Testis (tissue), 3 donors: ENCODE measurements around the gene TCTA. TPM values are rescaled to one million over a fixed set of nuclear protein-coding genes. Genes with fewer than 3 reads are reported as not detected.

Source experiments
- DNase-seq: peaks from one replicate; pipeline ENCODE4 v3.0.0-alpha.2; 2019
- H3K27ac ChIP-seq, 2 donors: fragments of 200-600 bp; sonication (generic); one replicate each; pipeline ENCODE4 v1.5.1; 2019
- H3K27me3 ChIP-seq: fragments of 200-600 bp; sonication (generic); one replicate; pipeline ENCODE4 v1.5.1; 2019
- H3K36me3 ChIP-seq: fragments of 200-600 bp; sonication (generic); one replicate; pipeline ENCODE4 v1.5.1; 2017; ENCODE audit warnings: low read depth; ENCODE audit errors: missing control alignments
- H3K4me1 ChIP-seq: fragments of 200-600 bp; sonication (generic); one replicate; pipeline ENCODE4 v1.5.1; 2019
- H3K4me3 ChIP-seq, 2 donors: fragments of 200-600 bp; sonication (generic); one replicate each; pipeline ENCODE4 v1.5.1; 2017 to 2019
- H3K9me3 ChIP-seq: fragments of 200-600 bp; sonication (generic); one replicate; pipeline ENCODE4 v1.5.1; 2017
- POLR2A ChIP-seq: fragments of 450-650 bp; IDR thresholded peaks from one replicate; pipeline ENCODE4 v1.6.1; 2017; ENCODE audit warnings: antibody characterized with exemption, mild to moderate bottlenecking, moderate library complexity
- WGBS, 2 donors: methylation state at CpG; one replicate each; pipeline ENCODE4 v1.1.5; 2018; 5-methylcytosine and 5-hydroxymethylcytosine counted together
- intact Hi-C: fragments of 100-400 bp; cut with DNase I; formaldehyde crosslinking; loops from one replicate; pipeline ENCODE4 v1.15.1; 2023; ENCODE audit warnings: low total_unique reads
- polyA plus RNA-seq: library from polyadenylated mRNA; stranded (reverse); fragments of 350-450 nt; fragmentation: Illumina TruSeq; extraction: RNeasy Lipid Tissue Mini Kit (QIAGEN cat#74804); gene quantifications from one replicate; pipeline ENCODE4 v1.2.3, GENCODE V29; 2014; ENCODE audit warnings: low read depth, low replicate concordance; ENCODE audit not compliant: insufficient read depth
- total RNA-seq, 2 donors: library from RNA; depleted of rRNA; stranded (reverse); fragments of >200 nt; gene quantifications; one replicate each; pipeline ENCODE4 v1.2.3, GENCODE V29; 2016
- TF ChIP-seq, protein P1 (sequence below), 3 experiments: fragments of 450-650 bp in 2 of 3; fragments of 200-600 bp in 1 of 3; sonication (generic) in 1 of 3; IDR thresholded peaks; one replicate each; pipeline ENCODE4 v1.5.1; 2016 to 2019; ENCODE audit warnings: antibody characterized with exemption in 3 of 3, mild to moderate bottlenecking in 2 of 3, moderate library complexity in 1 of 3

The TCTA gene
- total and polyA plus RNA-seq, 3 donors from 2014 or later: 31.6 to 36.1 (median 33.6) TPM

DNA sequence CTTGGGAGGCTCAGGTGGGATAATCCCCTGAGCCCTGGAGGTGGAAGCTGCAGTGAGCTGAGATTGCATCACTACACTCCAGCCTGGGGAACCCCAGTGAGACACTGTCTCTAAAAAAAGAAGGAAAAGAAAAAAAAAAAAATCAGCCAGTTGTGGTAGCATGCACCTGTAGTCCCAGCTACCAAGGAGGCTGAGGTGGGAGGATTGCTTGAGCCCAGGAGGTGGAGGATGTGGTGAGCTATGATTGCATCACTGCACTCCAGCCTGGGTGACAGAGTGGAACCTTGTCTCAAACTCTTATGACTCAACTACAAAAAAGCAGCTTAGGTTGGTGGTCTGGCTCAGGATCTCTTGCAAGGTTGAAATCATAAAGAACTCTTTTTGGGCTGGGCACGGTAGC lies 34.7 kb upstream of the TCTA start:
- intact Hi-C loops: no loop called here
- TF ChIP-seq POLR2A: no peak
- TF ChIP-seq, protein P1, sequence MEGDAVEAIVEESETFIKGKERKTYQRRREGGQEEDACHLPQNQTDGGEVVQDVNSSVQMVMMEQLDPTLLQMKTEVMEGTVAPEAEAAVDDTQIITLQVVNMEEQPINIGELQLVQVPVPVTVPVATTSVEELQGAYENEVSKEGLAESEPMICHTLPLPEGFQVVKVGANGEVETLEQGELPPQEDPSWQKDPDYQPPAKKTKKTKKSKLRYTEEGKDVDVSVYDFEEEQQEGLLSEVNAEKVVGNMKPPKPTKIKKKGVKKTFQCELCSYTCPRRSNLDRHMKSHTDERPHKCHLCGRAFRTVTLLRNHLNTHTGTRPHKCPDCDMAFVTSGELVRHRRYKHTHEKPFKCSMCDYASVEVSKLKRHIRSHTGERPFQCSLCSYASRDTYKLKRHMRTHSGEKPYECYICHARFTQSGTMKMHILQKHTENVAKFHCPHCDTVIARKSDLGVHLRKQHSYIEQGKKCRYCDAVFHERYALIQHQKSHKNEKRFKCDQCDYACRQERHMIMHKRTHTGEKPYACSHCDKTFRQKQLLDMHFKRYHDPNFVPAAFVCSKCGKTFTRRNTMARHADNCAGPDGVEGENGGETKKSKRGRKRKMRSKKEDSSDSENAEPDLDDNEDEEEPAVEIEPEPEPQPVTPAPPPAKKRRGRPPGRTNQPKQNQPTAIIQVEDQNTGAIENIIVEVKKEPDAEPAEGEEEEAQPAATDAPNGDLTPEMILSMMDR (IDR thresholded peaks at IDR 0.05): no peak
- no peaks in the 10 kb centered on the region for H3K36me3 ChIP-seq
- peaks cover 6% of the 10 kb centered on the region for H3K4me1 ChIP-seq
- H3K27ac ChIP-seq: no peak overlapping the region
- 83 to 88% methylated on average over 1 of the region's 1 CpG for WGBS, 2 donors
- DNase-seq: no peak
- no peaks in the 10 kb centered on the region for H3K27me3 ChIP-seq
- H3K4me3 ChIP-seq: no peak overlapping the region
- no peaks in the 10 kb centered on the region for H3K9me3 ChIP-seq

DNA sequence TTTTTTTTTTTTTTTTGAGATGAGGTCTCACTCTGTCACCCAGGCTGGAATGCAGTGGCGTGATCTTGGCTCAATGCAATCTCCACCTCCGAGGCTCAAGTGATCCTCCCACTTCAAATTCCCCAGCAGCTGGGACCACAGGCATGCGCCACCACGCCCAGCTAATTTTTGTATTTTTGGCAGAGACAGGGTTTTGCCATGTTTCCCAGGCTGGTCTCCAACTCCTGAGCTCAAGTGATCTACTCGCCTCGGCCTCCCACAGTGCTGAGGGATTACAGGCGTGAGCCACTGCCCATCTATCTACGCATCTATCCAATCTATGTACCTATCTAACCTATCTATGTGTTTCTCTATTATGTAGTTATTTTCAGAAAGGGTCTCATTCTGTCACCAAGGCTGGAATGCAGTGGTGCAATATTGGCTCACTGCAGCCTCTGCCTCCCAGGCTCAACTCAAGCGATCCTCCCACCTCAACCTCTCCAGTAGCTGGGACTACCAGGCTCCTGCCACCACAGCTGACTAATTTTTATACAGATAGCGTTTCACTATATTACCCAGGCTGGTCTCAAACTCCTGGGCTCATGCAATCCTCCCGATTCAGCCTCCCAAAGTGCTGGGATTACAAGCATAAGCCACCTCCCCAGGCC lies 33.9 kb upstream of the TCTA start:
- Histone ChIP-seq H3K27me3 (no peaks in the 10 kb centered on the region), H3K4me3 (no peak overlapping the region), H3K9me3 (no peaks in the 10 kb centered on the region), H3K36me3 (no peaks in the 10 kb centered on the region), H3K27ac (no peak overlapping the region), H3K4me1 (peaks cover 6% of the 10 kb centered on the region)
- TF ChIP-seq POLR2A: no peak
- TF ChIP-seq, protein P1 (IDR thresholded peaks at IDR 0.05): no peak
- peak; percentile 23 for DNase-seq
- WGBS, 2 donors: 72 to 77% methylated on average over 11 of the region's 11 CpGs
- intact Hi-C loops: no loop called here

DNA sequence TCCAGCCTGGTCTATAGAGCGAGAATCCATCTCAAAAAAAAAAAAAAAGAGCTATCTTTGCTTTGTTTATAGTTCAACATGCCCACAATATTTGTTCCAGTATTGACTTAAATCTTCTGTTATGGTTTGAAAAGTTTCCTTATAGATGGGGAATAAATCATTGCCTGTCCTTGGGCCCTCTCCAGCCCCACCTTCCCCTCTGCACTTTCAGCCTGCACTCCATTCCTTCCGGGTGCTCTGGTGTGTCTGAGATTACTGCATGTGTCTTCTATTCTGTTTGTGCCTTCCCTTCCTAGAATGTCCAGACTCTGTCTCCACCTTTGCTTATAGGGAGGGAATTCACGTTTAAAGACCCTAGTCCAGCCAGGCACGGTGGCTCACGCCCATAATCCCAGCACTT lies 28.8 kb upstream of the TCTA start:
- Histone ChIP-seq H3K27ac (no peak overlapping the region), H3K4me3 (no peak overlapping the region), H3K4me1 (peaks cover 6% of the 10 kb centered on the region), H3K36me3 (no peaks in the 10 kb centered on the region), H3K27me3 (no peaks in the 10 kb centered on the region), H3K9me3 (no peaks in the 10 kb centered on the region)
- intact Hi-C loops: no loop called here
- 64 to 70% methylated on average over 5 of the region's 5 CpGs for WGBS, 2 donors
- no peak for DNase-seq
- TF ChIP-seq POLR2A: no peak
- TF ChIP-seq, protein P1 (IDR thresholded peaks at IDR 0.05): no peak

DNA sequence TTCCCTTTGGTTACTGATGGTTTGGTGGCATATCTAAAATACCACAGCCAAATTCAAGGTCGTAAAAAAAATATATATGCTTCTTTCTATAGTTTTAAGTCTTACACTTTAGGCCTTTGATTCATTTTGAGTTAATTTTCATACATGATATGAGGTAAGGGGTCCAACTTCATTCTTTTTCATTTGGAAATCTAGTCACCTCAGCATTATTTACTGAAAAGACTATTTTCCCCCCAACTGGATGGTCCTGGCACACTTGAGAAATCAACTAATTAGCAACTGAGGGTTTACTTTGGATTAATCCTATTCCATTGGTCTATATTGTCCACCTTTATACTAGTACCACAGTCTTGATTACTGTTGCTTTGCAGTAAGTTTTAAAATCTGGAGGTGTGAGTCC lies 26.6 kb upstream of the TCTA start:
- DNase-seq: no peak
- Histone ChIP-seq H3K9me3 (no peaks in the 10 kb centered on the region), H3K4me1 (peaks cover 3% of the 10 kb centered on the region), H3K36me3 (no peaks in the 10 kb centered on the region), H3K27ac (no peak overlapping the region), H3K4me3 (no peak overlapping the region), H3K27me3 (no peaks in the 10 kb centered on the region)
- intact Hi-C loops: no loop called here
- TF ChIP-seq, protein P1 (IDR thresholded peaks at IDR 0.05): no peak
- no peak for TF ChIP-seq POLR2A
- 79 to 92% methylated on average over 1 of the region's 1 CpG for WGBS, 2 donors
